ENCODE results near the gene POU6F2.
"Not testable (repeated sequence)": the region's sequence is repeated elsewhere in the genome, so short reads cannot be mapped to it uniquely, and the experiment has no call there.

- not testable (repeated sequence) for TF ChIP-seq CTCF (conservative IDR thresholded peaks at IDR 0.05; ENCODE audit: low read length); EZH2phosphoT487 (IDR thresholded peaks at IDR 0.05; ENCODE audit: borderline replicate concordance)
These were observed 399.2 kb downstream of the POU6F2 start for GRCh38 chr7:39376881-39377280.

All from Loucy (cell line).